Measurements from ENCODE around the gene BMPR1B. TPM values are rescaled to one million over a fixed set of nuclear protein-coding genes. Genes with fewer than 3 reads are reported as not detected.

Gene BMPR1B
- total and polyA plus RNA-seq, 4 donors: 0.27 to 0.70 (median 0.48) TPM

- Histone ChIP-seq H3K4me3 (ENCODE audit: low read depth in 1 of 3, low read length in 3 of 3) (no peak overlapping the region), H3K9me3 (ENCODE audit: control insufficient read depth in 4 of 4, low read length in 3 of 4) (no peaks in the 10 kb centered on the region), H3K36me3 (ENCODE audit: control insufficient read depth in 4 of 4, insufficient read depth in 3 of 4, low read depth in 1 of 4, low read length in 3 of 4) (no peaks in the 10 kb centered on the region), H3K27ac (ENCODE audit: low read depth in 1 of 2, low read length in 2 of 2) (no peak overlapping the region), H3K4me1 (ENCODE audit: control insufficient read depth in 4 of 4, insufficient read depth in 4 of 4, low read length in 3 of 4) (no peaks in the 10 kb centered on the region), H3K9ac (ENCODE audit: low read depth in 1 of 2, low read length in 2 of 2) (no peak overlapping the region), H3K27me3 (ENCODE audit: control insufficient read depth in 4 of 4, insufficient read depth in 4 of 4, low read length in 3 of 4) (no peaks in the 10 kb centered on the region)
- TF ChIP-seq JUND (IDR thresholded peaks at IDR 0.05) (no peak), ATF3 (IDR thresholded peaks at IDR 0.05) (no peak), FOXA1 (IDR thresholded peaks at IDR 0.05) (no peak), REST (IDR thresholded peaks at IDR 0.05) (no peak), CTCF (IDR thresholded peaks at IDR 0.05; ENCODE audit: low read depth, low read length, missing input control) (no peak), SP1 (IDR thresholded peaks at IDR 0.05) (no peak), RXRA (IDR thresholded peaks at IDR 0.05) (no peak), FOXA2 (IDR thresholded peaks at IDR 0.05) (no peak), ZBTB33 (IDR thresholded peaks at IDR 0.05) (no peak), NR2F2 (IDR thresholded peaks at IDR 0.05) (no peak), MAX (IDR thresholded peaks at IDR 0.05) (no peak)
- WGBS: 73% methylated on average over 2 of the region's 2 CpGs
- no peak for DNase-seq (ENCODE audit: low spot score)
Observed at GRCh38 chr4:94870146-94870545, 112.4 kb downstream of the BMPR1B start.

- Histone ChIP-seq H3K27me3 (ENCODE audit: control insufficient read depth in 4 of 4, insufficient read depth in 4 of 4, low read length in 3 of 4) (no peaks in the 10 kb centered on the region), H3K36me3 (ENCODE audit: control insufficient read depth in 4 of 4, insufficient read depth in 3 of 4, low read depth in 1 of 4, low read length in 3 of 4) (no peaks in the 10 kb centered on the region), H3K9me3 (ENCODE audit: control insufficient read depth in 4 of 4, low read length in 3 of 4) (no peaks in the 10 kb centered on the region), H3K4me3 (ENCODE audit: low read depth in 1 of 3, low read length in 3 of 3) (no peak overlapping the region), H3K27ac (ENCODE audit: low read depth in 1 of 2, low read length in 2 of 2) (no peak overlapping the region), H3K4me1 (ENCODE audit: control insufficient read depth in 4 of 4, insufficient read depth in 4 of 4, low read length in 3 of 4) (no peaks in the 10 kb centered on the region), H3K9ac (ENCODE audit: low read depth in 1 of 2, low read length in 2 of 2) (no peak overlapping the region)
- 85% methylated on average over 4 of the region's 4 CpGs for WGBS
- DNase-seq (ENCODE audit: low spot score): no peak
- TF ChIP-seq GABPA (IDR thresholded peaks at IDR 0.05 in 1 of 2, conservative IDR thresholded peaks at IDR 0.05 in 1 of 2) (no peak), FOXA2 (IDR thresholded peaks at IDR 0.05) (no peak), TAF1 (conservative IDR thresholded peaks at IDR 0.05) (no peak), NR2F2 (IDR thresholded peaks at IDR 0.05) (no peak), REST (IDR thresholded peaks at IDR 0.05) (no peak), FOXA1 (IDR thresholded peaks at IDR 0.05) (no peak), HNF4A (conservative IDR thresholded peaks at IDR 0.05) (no peak), ATF3 (IDR thresholded peaks at IDR 0.05) (no peak), JUND (IDR thresholded peaks at IDR 0.05) (no peak), YY1 (IDR thresholded peaks at IDR 0.05) (no peak), MAX (IDR thresholded peaks at IDR 0.05) (no peak), CTCF (IDR thresholded peaks at IDR 0.05; ENCODE audit: low read depth, low read length, missing input control) (no peak)
Observed at GRCh38 chr4:94871644-94872305, 114.0 kb downstream of the BMPR1B start.

All from liver (tissue), 9 donors.